HCEC 1CT (cell line): ENCODE data around the gene NBL1.
A peak's percentile ranks its signal among the peaks of the same experiment; 100 is the strongest.

ENCODE experiments used
- DNase-seq: peaks from one replicate; pipeline ENCODE4 v3.0.0-alpha.2; 2017

Gene NBL1

GRCh38 chr1:19676438-19676922 is 32.4 kb downstream of the NBL1 start:
- DNase-seq: peak; percentile 37

- DNase-seq: no peak
Observed at GRCh38 chr1:19678493-19678892, 34.4 kb downstream of the NBL1 start.

GRCh38 chr1:19678931-19679453 is 34.9 kb downstream of the NBL1 start:
- DNase-seq: no peak

GRCh38 chr1:19679691-19680090 is 35.6 kb downstream of the NBL1 start:
- DNase-seq: no peak

GRCh38 chr1:19680644-19681043 is 36.5 kb downstream of the NBL1 start:
- no peak for DNase-seq

GRCh38 chr1:19682257-19682656 is 38.1 kb downstream of the NBL1 start:
- peak; percentile 92 for DNase-seq

GRCh38 chr1:19682901-19683300 is 38.8 kb downstream of the NBL1 start:
- no peak for DNase-seq

- DNase-seq: no peak
Observed at GRCh38 chr1:19683351-19683750, 39.2 kb downstream of the NBL1 start.

GRCh38 chr1:19684677-19685076 is 40.6 kb downstream of the NBL1 start:
- DNase-seq: no peak

- DNase-seq: no peak
Observed at GRCh38 chr1:19685994-19686393, 41.9 kb downstream of the NBL1 start.

GRCh38 chr1:19687414-19687813 is 43.3 kb downstream of the NBL1 start:
- no peak for DNase-seq

GRCh38 chr1:19688041-19688842 is 44.1 kb downstream of the NBL1 start:
- DNase-seq: no peak

GRCh38 chr1:19689085-19689757 is 45.1 kb downstream of the NBL1 start:
- DNase-seq: no peak

GRCh38 chr1:19689856-19690255 is 45.7 kb downstream of the NBL1 start:
- no peak for DNase-seq

GRCh38 chr1:19690342-19690741 is 46.2 kb downstream of the NBL1 start:
- no peak for DNase-seq

- DNase-seq: no peak
Observed at GRCh38 chr1:19694298-19694697, 50.2 kb downstream of the NBL1 start.

GRCh38 chr1:19695772-19696171 is 51.7 kb downstream of the NBL1 start:
- no peak for DNase-seq

GRCh38 chr1:19696820-19697219 is 52.7 kb downstream of the NBL1 start:
- no peak for DNase-seq

- no peak for DNase-seq
Observed at GRCh38 chr1:19698181-19698580, 54.1 kb downstream of the NBL1 start.

- DNase-seq: no peak
Observed at GRCh38 chr1:19700079-19700777, 56.1 kb downstream of the NBL1 start.

- DNase-seq: no peak
Observed at GRCh38 chr1:19703280-19703679, 59.2 kb downstream of the NBL1 start.

GRCh38 chr1:19704247-19705113 is 60.4 kb downstream of the NBL1 start:
- DNase-seq: peak; percentile 68
